C4-2B (cell line): Measurements from ENCODE around the gene LRP1B.

Experiments
- H3K27ac ChIP-seq: fragments of 450-650 bp; 2 replicates; pipeline ENCODE4 v1.5.1; 2017
- CTCF ChIP-seq: fragments of 450-650 bp; conservative IDR thresholded peaks from 2 replicates; pipeline ENCODE4 v1.5.1; 2017; ENCODE audit warnings: mild to moderate bottlenecking
- ZFX ChIP-seq: fragments of 450-650 bp; IDR thresholded peaks from 2 replicates; pipeline ENCODE4 v1.6.1; 2017

LRP1B gene

DNA sequence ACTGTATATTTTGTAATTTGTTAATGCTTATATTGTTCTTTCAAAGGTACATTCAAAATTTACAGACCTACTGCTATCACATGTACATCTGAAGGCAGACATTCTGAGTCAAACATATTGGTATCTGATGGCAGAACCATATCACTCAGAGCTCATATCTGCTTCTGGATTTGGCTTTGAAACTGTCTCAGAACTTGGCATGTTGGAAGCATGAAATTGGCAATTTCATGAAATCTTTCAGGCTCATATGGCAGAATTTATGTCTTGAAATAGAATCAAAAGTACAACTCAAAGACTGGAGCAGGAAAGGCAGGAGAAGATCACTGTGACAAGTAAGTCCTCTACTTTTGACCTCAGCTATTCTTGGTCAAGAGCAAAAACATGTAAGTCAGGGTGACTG, 202.3 kb downstream of the LRP1B start:
- TF ChIP-seq ZFX, result no peak
- TF ChIP-seq CTCF, result no peak
- H3K27ac ChIP-seq, result no peak overlapping the region

DNA sequence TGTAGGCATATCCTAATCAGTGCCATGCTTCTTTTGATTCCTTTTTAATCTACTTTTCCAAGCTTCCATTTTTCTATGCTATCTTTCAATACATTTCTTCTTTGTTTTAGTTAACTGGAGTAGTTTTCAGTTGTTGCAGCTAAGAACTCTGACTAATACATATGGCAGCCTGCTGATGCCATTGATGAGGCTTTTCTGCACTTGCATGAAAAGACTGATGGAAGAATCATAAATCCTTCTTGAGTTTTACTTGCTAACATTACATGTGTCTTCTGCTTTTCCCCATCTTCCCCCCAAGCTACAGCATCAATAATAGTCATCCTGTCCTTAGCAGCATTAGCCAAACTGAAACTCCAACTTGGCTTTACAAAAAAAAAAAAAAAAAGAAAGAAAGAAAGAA, 203.3 kb downstream of the LRP1B start:
- H3K27ac ChIP-seq, result no peak overlapping the region
- no peak for TF ChIP-seq ZFX
- no peak for TF ChIP-seq CTCF

DNA sequence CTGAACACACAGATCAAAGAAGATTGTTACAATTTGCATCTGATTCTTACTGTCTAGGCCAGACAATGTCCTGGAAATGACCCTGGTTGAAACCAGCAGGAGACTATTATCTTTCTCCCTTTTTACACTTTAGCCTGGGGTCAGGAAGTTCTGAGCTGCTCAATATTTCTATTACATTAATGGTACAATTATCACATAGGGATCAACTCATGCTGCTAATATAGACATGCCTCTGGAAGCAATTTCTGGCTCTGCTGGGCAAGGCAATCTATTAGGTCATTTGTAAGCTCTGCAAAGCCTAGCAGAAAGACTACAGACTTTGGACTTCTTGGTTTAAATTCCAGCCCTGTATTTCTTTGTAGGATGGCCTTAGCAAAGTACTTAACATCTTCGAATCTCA, 205.3 kb downstream of the LRP1B start:
- no peak overlapping the region for H3K27ac ChIP-seq
- no peak for TF ChIP-seq ZFX
- TF ChIP-seq CTCF, result no peak

DNA sequence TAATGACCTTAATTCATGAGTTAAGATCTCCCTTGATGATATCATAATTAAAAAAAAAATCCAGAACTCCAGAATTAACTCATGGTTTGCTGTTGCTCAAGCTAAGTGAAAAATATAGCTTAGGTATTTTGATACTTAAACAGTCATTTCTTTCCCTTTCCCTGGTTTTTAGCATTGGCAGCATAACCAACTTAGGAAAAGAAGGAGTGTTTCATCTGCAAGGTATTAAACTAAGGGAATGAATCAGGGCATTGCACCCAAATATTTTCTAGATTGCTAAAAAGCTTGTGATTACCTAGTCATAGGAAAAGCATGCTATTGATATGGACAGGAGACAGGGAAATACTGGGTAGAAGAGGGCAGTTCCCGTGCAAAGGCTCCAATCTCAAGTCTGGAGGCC, 207.2 kb downstream of the LRP1B start:
- TF ChIP-seq CTCF (no peak), ZFX (no peak)
- H3K27ac ChIP-seq, result no peak overlapping the region

DNA sequence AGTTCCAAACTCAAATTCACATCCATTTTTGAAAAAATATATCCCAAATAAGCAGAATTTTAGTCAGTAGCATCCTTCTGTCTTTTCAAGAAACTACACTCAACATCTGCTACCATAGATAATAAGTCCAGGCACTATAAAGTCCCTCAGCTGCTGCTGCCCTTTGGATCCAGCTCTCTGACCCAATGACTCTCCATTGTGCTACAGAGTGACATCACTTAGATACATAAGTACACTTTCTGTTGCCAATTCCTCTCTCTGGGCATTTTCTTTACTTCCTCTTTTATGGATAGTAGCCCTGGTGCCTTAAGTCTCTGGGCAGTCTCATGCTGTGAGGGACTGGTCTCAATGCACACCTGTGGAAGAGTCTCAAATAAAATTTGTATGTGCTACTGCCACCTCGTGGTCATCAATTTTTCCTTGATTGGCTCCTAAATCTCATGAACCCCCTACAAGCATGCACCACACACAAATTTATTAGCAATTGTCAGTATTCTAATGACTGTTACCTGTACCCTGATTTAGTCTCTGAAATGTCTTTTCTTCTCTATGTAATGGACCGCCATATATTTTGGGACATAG, 219.2 kb downstream of the LRP1B start:
- H3K27ac ChIP-seq, result no peak overlapping the region
- no peak for TF ChIP-seq ZFX
- peak; percentile 62 for TF ChIP-seq CTCF

GRCh38 chr2:141906678-141907077, 224.1 kb downstream of the LRP1B start:
- no peak overlapping the region for H3K27ac ChIP-seq
- TF ChIP-seq CTCF (peak; percentile 63), ZFX (no peak)

DNA sequence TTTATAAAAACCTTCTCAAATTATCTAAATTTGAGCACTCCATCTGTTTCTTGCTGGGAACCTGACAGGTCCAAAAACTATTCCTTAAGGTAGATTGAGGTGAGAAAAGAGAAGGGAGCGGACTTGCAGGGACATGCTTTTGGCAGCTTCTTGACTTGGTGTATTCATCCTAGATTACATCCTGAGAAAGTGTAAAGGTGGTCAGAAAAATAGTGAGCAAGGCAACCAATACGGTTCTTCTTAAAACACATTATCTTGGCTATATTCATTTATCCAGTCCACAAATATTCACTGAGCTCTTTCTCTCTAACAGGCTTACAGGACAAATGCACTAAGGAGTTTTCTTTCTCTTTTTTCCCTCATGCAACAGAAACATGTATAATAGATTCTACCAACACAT, 230.0 kb downstream of the LRP1B start:
- TF ChIP-seq CTCF (no peak), ZFX (no peak)
- H3K27ac ChIP-seq, result no peak overlapping the region
